ENCODE results near the gene COA7. TPM values are rescaled to one million over a fixed set of nuclear protein-coding genes. Genes with fewer than 3 reads are reported as not detected.
"Not testable (repeated sequence)": the region's sequence is repeated elsewhere in the genome, so short reads cannot be mapped to it uniquely, and the experiment has no call there.

COA7 gene
- total RNA-seq, 3 donors from 2014 or later, result 7.4 to 12.8 (median 9.8) TPM

- no peak overlapping the region for H3K4me3 ChIP-seq
- no peaks in the 10 kb centered on the region for H3K4me1 ChIP-seq
- TF ChIP-seq POLR2A (IDR thresholded peaks at IDR 0.05) (no peak), POLR2AphosphoS5 (IDR thresholded peaks at IDR 0.05) (no peak), CTCF (IDR thresholded peaks at IDR 0.05) (no peak)
- DNase-seq (ENCODE audit: low spot score in 2 of 2), result no peak
- no peaks in the 10 kb centered on the region for H3K36me3 ChIP-seq
- intact Hi-C loops (cut with DNase I; ENCODE audit: low total_unique reads), result no loop called here
- H3K27me3 ChIP-seq, result no peaks in the 10 kb centered on the region
- H3K9me3 ChIP-seq, result no peaks in the 10 kb centered on the region
- H3K27ac ChIP-seq, result no peak overlapping the region
Measured at GRCh38 chr1:52693843-52694242, 4.3 kb downstream of the COA7 start.

- H3K27me3 ChIP-seq; H3K4me3 ChIP-seq; H3K4me1 ChIP-seq; intact Hi-C loops (cut with DNase I; ENCODE audit: low total_unique reads); H3K36me3 ChIP-seq; DNase-seq (ENCODE audit: low spot score in 2 of 2); H3K9me3 ChIP-seq; H3K27ac ChIP-seq: not testable (repeated sequence)
Measured at GRCh38 chr1:52693351-52693750, 4.8 kb downstream of the COA7 start.

GRCh38 chr1:52692697-52693096 lies 5.5 kb downstream of the COA7 start:
- no peak for TF ChIP-seq POLR2A (IDR thresholded peaks at IDR 0.05)
- no peak for TF ChIP-seq CTCF (IDR thresholded peaks at IDR 0.05)
- no peak for TF ChIP-seq POLR2AphosphoS5 (IDR thresholded peaks at IDR 0.05)
- Histone ChIP-seq H3K36me3 (no peaks in the 10 kb centered on the region), H3K9me3 (no peaks in the 10 kb centered on the region), H3K27ac (no peak overlapping the region), H3K27me3 (no peaks in the 10 kb centered on the region), H3K4me3 (no peak overlapping the region), H3K4me1 (no peaks in the 10 kb centered on the region)
- DNase-seq (ENCODE audit: low spot score in 2 of 2), result no peak
- intact Hi-C loops (cut with DNase I; ENCODE audit: low total_unique reads), result no loop called here

- Histone ChIP-seq H3K9me3 (no peaks in the 10 kb centered on the region), H3K27ac (no peak overlapping the region), H3K27me3 (no peaks in the 10 kb centered on the region), H3K36me3 (no peaks in the 10 kb centered on the region), H3K4me1 (no peaks in the 10 kb centered on the region), H3K4me3 (no peak overlapping the region)
- TF ChIP-seq CTCF (IDR thresholded peaks at IDR 0.05) (no peak), POLR2AphosphoS5 (IDR thresholded peaks at IDR 0.05) (no peak), POLR2A (IDR thresholded peaks at IDR 0.05) (no peak)
- intact Hi-C loops (cut with DNase I; ENCODE audit: low total_unique reads), result no loop called here
- no peak for DNase-seq (ENCODE audit: low spot score in 2 of 2)
Measured at GRCh38 chr1:52691821-52692220, 6.3 kb downstream of the COA7 start.

GRCh38 chr1:52686830-52687229 lies 11.3 kb downstream of the COA7 start:
- H3K4me1 ChIP-seq, result no peaks in the 10 kb centered on the region

More at GRCh38 chr1:52686830-52687229, 11.3 kb downstream of the COA7 start:
- intact Hi-C loops (cut with DNase I; ENCODE audit: low total_unique reads), result no loop called here
- DNase-seq (ENCODE audit: low spot score in 2 of 2), result no peak
- no peak for TF ChIP-seq CTCF (IDR thresholded peaks at IDR 0.05)
- TF ChIP-seq POLR2AphosphoS5 (IDR thresholded peaks at IDR 0.05), result no peak
- TF ChIP-seq POLR2A (IDR thresholded peaks at IDR 0.05), result no peak
- H3K4me3 ChIP-seq, result no peak overlapping the region
- no peaks in the 10 kb centered on the region for H3K9me3 ChIP-seq
- no peak overlapping the region for H3K27ac ChIP-seq
- no peaks in the 10 kb centered on the region for H3K36me3 ChIP-seq
- no peaks in the 10 kb centered on the region for H3K27me3 ChIP-seq
